Nephron (organoid): Measurements from ENCODE around the gene PLIN1.

Experiments used
- H3K27ac Mint-ChIP-seq, 3 experiments: 2 replicates each; pipeline ENCODE4 v1.8.0; 2020; ENCODE audit warnings: mixed read lengths in 3 of 3, mild to moderate bottlenecking in 2 of 3, moderate library complexity in 1 of 3
- H3K27me3 Mint-ChIP-seq: 2 replicates; pipeline ENCODE4 v1.8.0; 2021; ENCODE audit warnings: low read depth, mild to moderate bottlenecking, moderate library complexity, mixed read lengths
- H3K36me3 Mint-ChIP-seq: 2 replicates; pipeline ENCODE4 v1.8.0; 2020; ENCODE audit warnings: low read depth, mixed read lengths
- H3K4me1 Mint-ChIP-seq: 2 replicates; pipeline ENCODE4 v1.8.0; 2020; ENCODE audit warnings: mixed read lengths
- H3K4me3 Mint-ChIP-seq, 3 experiments: 2 replicates each; pipeline ENCODE4 v1.8.0; 2020; ENCODE audit warnings: mild to moderate bottlenecking in 3 of 3, mixed read lengths in 3 of 3, moderate library complexity in 2 of 3
- H3K9me3 Mint-ChIP-seq: 2 replicates; pipeline ENCODE4 v1.8.0; 2020; ENCODE audit warnings: mixed read lengths
- TF ChIP-seq, protein P1 (sequence below), 3 experiments: fragments of 200-600 bp; sonication (generic); IDR thresholded peaks; one replicate each; pipeline ENCODE4 v1.5.0; 2021; ENCODE audit warnings: antibody characterized with exemption in 3 of 3; ENCODE audit not compliant: unreplicated experiment in 3 of 3

PLIN1 gene

DNA sequence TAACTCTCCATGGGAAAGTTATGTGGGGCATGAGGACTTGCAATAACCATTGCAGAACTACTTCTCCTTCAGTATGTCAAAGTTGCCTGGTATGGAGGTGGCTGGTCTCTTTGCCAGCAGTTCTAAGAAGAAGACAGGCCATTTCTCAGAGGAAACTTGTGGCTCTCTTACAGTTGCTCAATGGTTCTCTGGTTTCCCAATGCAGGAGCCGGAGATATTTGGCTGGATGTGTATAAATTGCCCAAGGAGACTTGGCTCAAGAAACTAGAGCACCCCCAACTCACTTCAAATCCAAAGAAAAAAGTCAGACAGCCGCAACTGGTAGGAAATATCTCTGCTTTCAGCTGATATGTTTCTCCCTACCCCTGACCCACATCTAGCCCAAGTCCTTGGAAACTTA lies 35.6 kb upstream of the PLIN1 start:
- TF ChIP-seq, protein P1, sequence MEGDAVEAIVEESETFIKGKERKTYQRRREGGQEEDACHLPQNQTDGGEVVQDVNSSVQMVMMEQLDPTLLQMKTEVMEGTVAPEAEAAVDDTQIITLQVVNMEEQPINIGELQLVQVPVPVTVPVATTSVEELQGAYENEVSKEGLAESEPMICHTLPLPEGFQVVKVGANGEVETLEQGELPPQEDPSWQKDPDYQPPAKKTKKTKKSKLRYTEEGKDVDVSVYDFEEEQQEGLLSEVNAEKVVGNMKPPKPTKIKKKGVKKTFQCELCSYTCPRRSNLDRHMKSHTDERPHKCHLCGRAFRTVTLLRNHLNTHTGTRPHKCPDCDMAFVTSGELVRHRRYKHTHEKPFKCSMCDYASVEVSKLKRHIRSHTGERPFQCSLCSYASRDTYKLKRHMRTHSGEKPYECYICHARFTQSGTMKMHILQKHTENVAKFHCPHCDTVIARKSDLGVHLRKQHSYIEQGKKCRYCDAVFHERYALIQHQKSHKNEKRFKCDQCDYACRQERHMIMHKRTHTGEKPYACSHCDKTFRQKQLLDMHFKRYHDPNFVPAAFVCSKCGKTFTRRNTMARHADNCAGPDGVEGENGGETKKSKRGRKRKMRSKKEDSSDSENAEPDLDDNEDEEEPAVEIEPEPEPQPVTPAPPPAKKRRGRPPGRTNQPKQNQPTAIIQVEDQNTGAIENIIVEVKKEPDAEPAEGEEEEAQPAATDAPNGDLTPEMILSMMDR (IDR thresholded peaks at IDR 0.05; ENCODE audit: unreplicated experiment in 3 of 3) = no peak
- Mint-ChIP-seq H3K9me3 (peaks cover 4% of the 10 kb centered on the region), H3K36me3 (no peaks in the 10 kb centered on the region), H3K27ac (no peak overlapping the region), H3K4me3 (no peak overlapping the region), H3K4me1 (no peaks in the 10 kb centered on the region), H3K27me3 (peaks cover 5% of the 10 kb centered on the region)

DNA sequence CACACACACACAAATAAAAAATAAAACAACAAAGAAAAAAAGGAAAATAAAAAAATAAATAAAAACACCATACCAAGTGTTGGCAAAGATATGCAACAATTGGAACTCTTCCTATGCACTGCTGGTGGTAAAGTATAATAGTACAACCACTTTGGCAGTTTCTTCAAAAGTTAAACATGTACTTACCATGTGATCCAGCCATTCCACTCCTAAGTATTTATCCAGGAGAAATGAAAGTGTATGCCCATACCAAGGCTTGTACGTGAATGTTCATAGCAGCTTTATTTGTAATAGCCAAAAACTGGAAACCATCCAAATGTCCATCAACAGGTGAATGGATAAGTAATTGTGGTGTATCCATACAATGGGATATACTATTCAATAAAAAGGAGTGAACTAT lies 28.4 kb upstream of the PLIN1 start:
- Mint-ChIP-seq H3K9me3 (peaks cover 4% of the 10 kb centered on the region), H3K4me3 (no peak overlapping the region), H3K4me1 (no peaks in the 10 kb centered on the region), H3K36me3 (no peaks in the 10 kb centered on the region), H3K27ac (no peak overlapping the region), H3K27me3 (peaks cover 25% of the 10 kb centered on the region)
- TF ChIP-seq, protein P1 (IDR thresholded peaks at IDR 0.05; ENCODE audit: unreplicated experiment in 3 of 3) = no peak

DNA sequence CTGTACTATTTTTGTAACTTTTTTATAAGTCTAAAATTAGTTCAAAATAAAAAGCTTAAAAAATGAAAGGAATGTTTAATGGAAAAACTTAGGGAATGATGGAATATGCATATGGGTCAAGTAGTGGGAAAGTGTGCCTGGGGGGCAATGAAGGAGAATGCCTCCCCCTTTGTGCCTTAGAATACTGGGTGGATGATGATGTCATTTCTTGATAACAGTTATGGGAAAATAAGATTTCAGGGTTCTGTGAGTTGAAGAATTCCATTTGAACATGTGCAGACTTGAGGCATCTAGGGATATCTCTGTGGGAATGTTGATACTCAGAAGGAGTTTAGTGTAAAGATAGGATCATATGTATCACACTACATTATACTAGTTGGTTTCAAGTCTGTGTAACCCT lies 25.2 kb upstream of the PLIN1 start:
- TF ChIP-seq, protein P1 (IDR thresholded peaks at IDR 0.05; ENCODE audit: unreplicated experiment in 3 of 3) = no peak
- Mint-ChIP-seq H3K4me1 (no peaks in the 10 kb centered on the region), H3K27ac (no peak overlapping the region), H3K4me3 (no peak overlapping the region), H3K9me3 (no peaks in the 10 kb centered on the region), H3K27me3 (peaks cover 27% of the 10 kb centered on the region), H3K36me3 (no peaks in the 10 kb centered on the region)

DNA sequence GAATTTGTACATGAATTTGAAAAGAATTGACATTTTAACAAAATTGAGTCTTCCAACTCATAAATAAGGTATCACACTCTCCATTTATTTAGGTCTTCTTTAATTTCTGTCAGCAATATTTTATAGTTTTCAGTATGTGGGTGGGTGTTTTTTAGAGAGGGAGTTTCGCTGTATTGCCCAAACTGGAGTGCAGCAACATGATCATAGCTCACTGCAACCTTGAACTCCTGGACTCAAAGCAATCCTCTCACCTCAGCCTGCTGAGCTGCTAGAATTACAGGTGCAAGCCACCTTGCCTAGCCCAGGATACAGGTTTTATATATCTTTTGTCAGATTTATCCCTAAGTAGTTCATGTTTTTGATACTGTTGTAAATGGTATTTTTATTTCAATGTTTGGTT lies 16.0 kb upstream of the PLIN1 start:
- H3K9me3 Mint-ChIP-seq = peaks cover 3% of the 10 kb centered on the region
- TF ChIP-seq, protein P1 (IDR thresholded peaks at IDR 0.05; ENCODE audit: unreplicated experiment in 3 of 3) = no peak
- H3K27ac Mint-ChIP-seq = no peak overlapping the region
- H3K4me1 Mint-ChIP-seq = no peaks in the 10 kb centered on the region
- no peak overlapping the region for H3K4me3 Mint-ChIP-seq
- H3K36me3 Mint-ChIP-seq = no peaks in the 10 kb centered on the region
- H3K27me3 Mint-ChIP-seq = peaks cover 18% of the 10 kb centered on the region

DNA sequence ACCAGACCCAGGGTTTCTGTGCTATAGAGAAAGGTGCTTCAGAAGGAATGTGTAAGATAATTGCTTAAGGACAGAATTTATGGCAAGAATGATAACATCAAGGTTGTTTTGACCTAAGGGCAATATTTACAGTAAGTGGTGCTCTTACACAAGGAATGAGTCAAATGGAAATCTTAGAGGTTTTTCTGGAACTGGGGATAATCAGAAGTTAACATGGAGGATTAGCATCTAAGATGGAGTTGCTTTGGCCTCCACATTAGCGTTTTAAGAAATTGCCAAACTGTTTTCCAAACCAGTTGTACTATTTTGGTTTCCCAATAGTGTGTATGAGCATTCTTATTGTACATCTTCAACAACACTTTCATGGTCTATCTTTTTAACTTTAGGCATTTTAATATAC lies 14.5 kb upstream of the PLIN1 start:
- no peak overlapping the region for H3K27ac Mint-ChIP-seq
- H3K36me3 Mint-ChIP-seq = no peaks in the 10 kb centered on the region
- H3K9me3 Mint-ChIP-seq = peaks cover 3% of the 10 kb centered on the region
- H3K27me3 Mint-ChIP-seq = peaks cover 18% of the 10 kb centered on the region
- no peaks in the 10 kb centered on the region for H3K4me1 Mint-ChIP-seq
- TF ChIP-seq, protein P1 (IDR thresholded peaks at IDR 0.05; ENCODE audit: unreplicated experiment in 3 of 3) = no peak
- H3K4me3 Mint-ChIP-seq = no peak overlapping the region

DNA sequence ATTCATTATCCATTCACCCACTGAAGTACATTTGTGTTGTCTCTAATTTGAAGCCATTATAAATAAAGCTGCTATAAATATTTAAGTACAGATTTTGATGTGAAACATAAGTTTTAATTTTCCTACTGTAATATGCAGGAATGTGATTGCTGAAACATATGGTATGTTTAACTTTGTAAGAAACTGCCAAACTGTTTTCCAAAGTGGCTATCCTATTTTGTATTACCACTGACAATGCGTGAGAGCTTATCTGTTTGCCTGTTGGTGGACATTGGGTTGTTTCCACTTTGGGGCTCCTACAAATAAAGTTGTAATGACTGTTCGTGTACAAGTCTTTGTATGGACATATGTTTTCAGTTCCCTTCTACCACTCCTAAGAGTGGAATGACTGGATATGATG lies 13.9 kb upstream of the PLIN1 start:
- Mint-ChIP-seq H3K9me3 (peaks cover 3% of the 10 kb centered on the region), H3K27ac (no peak overlapping the region), H3K4me3 (peak overlapping the region; percentile 54 to 77 (median 69)), H3K4me1 (no peaks in the 10 kb centered on the region), H3K36me3 (peaks cover under 1% of the 10 kb centered on the region), H3K27me3 (peaks cover 18% of the 10 kb centered on the region)
- TF ChIP-seq, protein P1 (IDR thresholded peaks at IDR 0.05; ENCODE audit: unreplicated experiment in 3 of 3) = no peak
